ENCODE data around the gene WFDC12.

Gene WFDC12

GRCh38 chr20:45114465-45115385 is 9.5 kb downstream of the WFDC12 start, which contains the start of gene WFDC5:
TSS of gene WFDC5 (minus strand) at chr20:45115174. CDS start at chr20:45115083, 91 bp downstream.
- DNase-seq = peak; percentile 14

- no peak for DNase-seq
Observed at GRCh38 chr20:45113865-45114264, 10.4 kb downstream of the WFDC12 start.

GRCh38 chr20:45112754-45113153 is 11.5 kb downstream of the WFDC12 start:
- no peak for DNase-seq

GRCh38 chr20:45111799-45112471 is 12.3 kb downstream of the WFDC12 start:
- DNase-seq = peak; percentile 13

GRCh38 chr20:45111285-45111684 is 13.0 kb downstream of the WFDC12 start:
- DNase-seq = no peak

GRCh38 chr20:45110301-45110700 is 14.0 kb downstream of the WFDC12 start:
- no peak for DNase-seq

- DNase-seq = no peak
Observed at GRCh38 chr20:45109634-45110033, 14.6 kb downstream of the WFDC12 start.

- DNase-seq = no peak
Observed at GRCh38 chr20:45105317-45105716, 18.9 kb downstream of the WFDC12 start.

- DNase-seq = no peak
Observed at GRCh38 chr20:45104786-45105185, 19.5 kb downstream of the WFDC12 start.

- DNase-seq = no peak
Observed at GRCh38 chr20:45103072-45103471, 21.2 kb downstream of the WFDC12 start.

- DNase-seq = no peak
Observed at GRCh38 chr20:45101333-45101850, 22.9 kb downstream of the WFDC12 start.

GRCh38 chr20:45100563-45101245 is 23.6 kb downstream of the WFDC12 start, which contains the start of gene KCNS1:
TSS of gene KCNS1 (minus strand) at chr20:45101127. CDS start at chr20:45099236, 1,891 bp downstream.
- DNase-seq = no peak

- DNase-seq = peak; percentile 8
Observed at GRCh38 chr20:45098103-45098773, 26.0 kb downstream of the WFDC12 start.

GRCh38 chr20:45097485-45098102 is 26.7 kb downstream of the WFDC12 start:
- DNase-seq = peak; percentile 47

- no peak for DNase-seq
Observed at GRCh38 chr20:45096781-45097180, 27.5 kb downstream of the WFDC12 start.

- DNase-seq = peak; percentile 75
Observed at GRCh38 chr20:45095805-45096238, 28.4 kb downstream of the WFDC12 start.

- DNase-seq = no peak
Observed at GRCh38 chr20:45094864-45095574, 29.2 kb downstream of the WFDC12 start.

- no peak for DNase-seq
Observed at GRCh38 chr20:45094201-45094600, 30.1 kb downstream of the WFDC12 start.

- DNase-seq = no peak
Observed at GRCh38 chr20:45092898-45093297, 31.4 kb downstream of the WFDC12 start.

GRCh38 chr20:45091366-45091765 is 32.9 kb downstream of the WFDC12 start:
- DNase-seq = no peak

- no peak for DNase-seq
Observed at GRCh38 chr20:45090481-45090880, 33.8 kb downstream of the WFDC12 start.
